ENCODE data around the gene FJX1.

DNA sequence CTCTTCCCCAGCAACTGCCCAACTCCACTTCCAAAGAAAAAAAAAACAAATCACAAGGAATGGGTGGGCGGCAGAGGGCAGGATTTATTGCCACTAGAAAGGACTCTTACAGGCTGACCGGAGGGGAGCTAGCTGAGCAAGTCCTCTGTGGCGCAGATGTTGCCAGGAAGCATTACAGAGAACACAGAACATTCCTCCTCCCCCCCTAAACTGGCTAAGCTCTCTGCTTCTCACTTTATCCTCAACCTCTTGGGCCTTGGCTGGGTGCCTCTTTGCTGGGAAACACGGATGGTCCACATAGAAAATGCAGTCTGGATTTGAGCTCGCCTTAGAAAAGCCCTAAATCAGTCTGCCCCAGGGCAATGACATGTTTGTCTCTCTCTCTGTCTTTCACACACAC, 12.6 kb upstream of the FJX1 start:
- TF ChIP-seq, protein P1, sequence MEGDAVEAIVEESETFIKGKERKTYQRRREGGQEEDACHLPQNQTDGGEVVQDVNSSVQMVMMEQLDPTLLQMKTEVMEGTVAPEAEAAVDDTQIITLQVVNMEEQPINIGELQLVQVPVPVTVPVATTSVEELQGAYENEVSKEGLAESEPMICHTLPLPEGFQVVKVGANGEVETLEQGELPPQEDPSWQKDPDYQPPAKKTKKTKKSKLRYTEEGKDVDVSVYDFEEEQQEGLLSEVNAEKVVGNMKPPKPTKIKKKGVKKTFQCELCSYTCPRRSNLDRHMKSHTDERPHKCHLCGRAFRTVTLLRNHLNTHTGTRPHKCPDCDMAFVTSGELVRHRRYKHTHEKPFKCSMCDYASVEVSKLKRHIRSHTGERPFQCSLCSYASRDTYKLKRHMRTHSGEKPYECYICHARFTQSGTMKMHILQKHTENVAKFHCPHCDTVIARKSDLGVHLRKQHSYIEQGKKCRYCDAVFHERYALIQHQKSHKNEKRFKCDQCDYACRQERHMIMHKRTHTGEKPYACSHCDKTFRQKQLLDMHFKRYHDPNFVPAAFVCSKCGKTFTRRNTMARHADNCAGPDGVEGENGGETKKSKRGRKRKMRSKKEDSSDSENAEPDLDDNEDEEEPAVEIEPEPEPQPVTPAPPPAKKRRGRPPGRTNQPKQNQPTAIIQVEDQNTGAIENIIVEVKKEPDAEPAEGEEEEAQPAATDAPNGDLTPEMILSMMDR (IDR thresholded peaks at IDR 0.05), result no peak
- TF ChIP-seq POLR2A (IDR thresholded peaks at IDR 0.05), result no peak

Measured in Peyer's patch (tissue), 4 donors.